HEK293 (cell line): ENCODE data around the gene MYOT.

Source experiments
- AEBP2 ChIP-seq: fragments of 450-650 bp; formaldehyde crosslinking; IDR thresholded peaks from 2 replicates; pipeline ENCODE4 v1.5.1; 2016; ENCODE audit warnings: missing biosample characterization, missing genetic modification characterization, borderline replicate concordance
- FEZF1 ChIP-seq: fragments of 450-650 bp; formaldehyde crosslinking; IDR thresholded peaks from 2 replicates; pipeline ENCODE4 v1.5.1; 2016; ENCODE audit warnings: missing biosample characterization, missing genetic modification characterization
- GLI4 ChIP-seq: fragments of 450-650 bp; formaldehyde crosslinking; IDR thresholded peaks from 2 replicates; pipeline ENCODE4 v1.5.1; 2016; ENCODE audit warnings: missing biosample characterization, missing genetic modification characterization
- GLIS1 ChIP-seq: fragments of 450-650 bp; formaldehyde crosslinking; IDR thresholded peaks from 2 replicates; pipeline ENCODE4 v1.5.1; 2016; ENCODE audit warnings: missing biosample characterization, missing genetic modification characterization
- KLF16 ChIP-seq: fragments of 450-650 bp; formaldehyde crosslinking; IDR thresholded peaks from 2 replicates; pipeline ENCODE4 v1.5.1; 2017; ENCODE audit warnings: missing biosample characterization, missing genetic modification characterization
- KLF9 ChIP-seq: fragments of 450-650 bp; formaldehyde crosslinking; IDR thresholded peaks from 2 replicates; pipeline ENCODE4 v1.5.1; 2016; ENCODE audit warnings: missing biosample characterization, missing genetic modification characterization, low read depth
- MEIS1 ChIP-seq: sonication (generic); formaldehyde crosslinking; IDR thresholded peaks from 2 replicates; pipeline ENCODE4 v1.8.1; 2022; ENCODE audit warnings: missing genetic modification reagents, mild to moderate bottlenecking, borderline replicate concordance
- PBX3 ChIP-seq: sonication (generic); formaldehyde crosslinking; IDR thresholded peaks from 2 replicates; pipeline ENCODE4 v1.8.1; 2022; ENCODE audit warnings: mild to moderate bottlenecking, moderate library complexity, missing genetic modification reagents
- REST ChIP-seq: fragments of 450-650 bp; formaldehyde crosslinking; IDR thresholded peaks from 2 replicates; pipeline ENCODE4 v1.5.1; 2016; ENCODE audit warnings: missing biosample characterization, missing genetic modification characterization
- ZNF10 ChIP-seq: fragments of 450-650 bp; formaldehyde crosslinking; IDR thresholded peaks from 2 replicates; pipeline ENCODE4 v1.5.1; 2017; ENCODE audit warnings: missing biosample characterization, missing genetic modification characterization
- ZNF148 ChIP-seq: fragments of 450-650 bp; formaldehyde crosslinking; IDR thresholded peaks from 2 replicates; pipeline ENCODE4 v1.5.0; 2017; ENCODE audit warnings: missing biosample characterization, missing genetic modification characterization, borderline replicate concordance
- ZNF184 ChIP-seq: fragments of 450-650 bp; IDR thresholded peaks from 2 replicates; pipeline ENCODE4 v1.5.1; 2018; ENCODE audit warnings: missing biosample characterization, mild to moderate bottlenecking, missing genetic modification characterization
- ZNF274 ChIP-seq, 2 experiments: fragments of 200-500 bp in 1 of 2; fragments of 450-650 bp in 1 of 2; sonication (Bioruptor generic) in 1 of 2; formaldehyde crosslinking in 1 of 2; IDR thresholded peaks; 2 replicates each; pipeline versions ENCODE4 v1.5.1 to v1.6.1; 2014 to 2016; ENCODE audit warnings: borderline replicate concordance in 1 of 2, inconsistent platforms in 1 of 2, low read length in 1 of 2, missing biosample characterization in 1 of 2, missing genetic modification characterization in 1 of 2
- ZNF280C ChIP-seq: fragments of 450-650 bp; formaldehyde crosslinking; IDR thresholded peaks from 2 replicates; pipeline ENCODE4 v1.5.1; 2016; ENCODE audit warnings: missing biosample characterization, missing genetic modification characterization
- ZNF510 ChIP-seq: fragments of 450-650 bp; formaldehyde crosslinking; IDR thresholded peaks from 2 replicates; pipeline ENCODE4 v1.5.1; 2018; ENCODE audit warnings: mild to moderate bottlenecking, missing genetic modification characterization, missing biosample characterization; ENCODE audit not compliant: insufficient replicate concordance
- ZNF548 ChIP-seq: fragments of 450-650 bp; formaldehyde crosslinking; IDR thresholded peaks from 2 replicates; pipeline ENCODE4 v1.5.1; 2016; ENCODE audit warnings: missing biosample characterization, missing genetic modification characterization
- ZNF549 ChIP-seq: fragments of 450-650 bp; IDR thresholded peaks from 2 replicates; pipeline ENCODE4 v1.5.1; 2018; ENCODE audit warnings: missing biosample characterization, missing genetic modification characterization, mild to moderate bottlenecking, inconsistent platforms, moderate library complexity
- ZNF664 ChIP-seq: fragments of 450-650 bp; formaldehyde crosslinking; IDR thresholded peaks from 2 replicates; pipeline ENCODE4 v1.5.1; 2016; ENCODE audit warnings: missing biosample characterization, missing genetic modification characterization
- TF ChIP-seq, protein P1 (sequence below): fragments of 450-650 bp; formaldehyde crosslinking; IDR thresholded peaks from 2 replicates; pipeline ENCODE4 v1.5.1; 2016; ENCODE audit warnings: missing biosample characterization, missing genetic modification characterization
- TF ChIP-seq, protein P2 (sequence below): fragments of 450-650 bp; formaldehyde crosslinking; IDR thresholded peaks from 2 replicates; pipeline ENCODE4 v1.5.1; 2016; ENCODE audit warnings: missing biosample characterization, missing genetic modification characterization, low read depth

MYOT gene

DNA sequence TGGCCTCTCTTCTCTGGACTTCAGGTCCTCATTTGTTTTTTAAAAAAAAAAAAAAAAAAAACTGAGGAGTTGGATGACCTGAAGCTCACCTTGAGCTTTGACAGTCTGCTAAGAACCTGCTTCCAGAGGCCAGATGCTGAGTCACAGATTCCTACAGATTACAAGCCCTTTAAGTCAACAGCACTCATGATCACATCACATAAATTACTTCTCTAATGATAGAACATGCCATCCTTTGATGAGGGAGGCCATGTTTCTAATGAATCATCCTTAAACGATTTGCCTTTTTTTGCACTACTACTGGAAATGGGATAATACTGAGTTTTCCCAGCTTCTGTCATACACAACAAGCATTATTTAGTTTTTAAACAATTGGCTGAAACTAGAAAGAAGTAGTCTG is 34.2 kb upstream of the MYOT start (continued):
- TF ChIP-seq, protein P1, sequence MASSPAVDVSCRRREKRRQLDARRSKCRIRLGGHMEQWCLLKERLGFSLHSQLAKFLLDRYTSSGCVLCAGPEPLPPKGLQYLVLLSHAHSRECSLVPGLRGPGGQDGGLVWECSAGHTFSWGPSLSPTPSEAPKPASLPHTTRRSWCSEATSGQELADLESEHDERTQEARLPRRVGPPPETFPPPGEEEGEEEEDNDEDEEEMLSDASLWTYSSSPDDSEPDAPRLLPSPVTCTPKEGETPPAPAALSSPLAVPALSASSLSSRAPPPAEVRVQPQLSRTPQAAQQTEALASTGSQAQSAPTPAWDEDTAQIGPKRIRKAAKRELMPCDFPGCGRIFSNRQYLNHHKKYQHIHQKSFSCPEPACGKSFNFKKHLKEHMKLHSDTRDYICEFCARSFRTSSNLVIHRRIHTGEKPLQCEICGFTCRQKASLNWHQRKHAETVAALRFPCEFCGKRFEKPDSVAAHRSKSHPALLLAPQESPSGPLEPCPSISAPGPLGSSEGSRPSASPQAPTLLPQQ (tag by site-specific recombination): peak; percentile 68
- no peak for TF ChIP-seq KLF16 (tag by site-specific recombination)
- TF ChIP-seq ZNF10 (tag by site-specific recombination): no peak
- no peak for TF ChIP-seq KLF9 (tag by site-specific recombination)
- TF ChIP-seq MEIS1 (CRISPR knock-in tag): peak; percentile 73; the same call in 1 of the 2 replicates
- no peak for TF ChIP-seq PBX3 (CRISPR knock-in tag)
- TF ChIP-seq ZNF664 (tag by site-specific recombination): peak; percentile 95
- no peak for TF ChIP-seq AEBP2
- TF ChIP-seq ZNF274 (IDR thresholded peaks at IDR 0.05; ENCODE audit: low read length): no peak
- TF ChIP-seq ZNF274 (tag by site-specific recombination; IDR thresholded peaks at IDR 0.05; ENCODE audit: borderline replicate concordance): no peak
- no peak for TF ChIP-seq REST (tag by site-specific recombination)
- no peak for TF ChIP-seq GLI4
- TF ChIP-seq ZNF510: no peak
- TF ChIP-seq ZNF148 (tag by site-specific recombination): peak; percentile 79; the same call in 1 of the 2 replicates
- no peak for TF ChIP-seq ZNF548 (tag by site-specific recombination)
- no peak for TF ChIP-seq ZNF280C (tag by site-specific recombination)
- TF ChIP-seq FEZF1 (tag by site-specific recombination): peak; percentile 92
- TF ChIP-seq ZNF184: no peak; the same call in 1 of the 2 replicates
- TF ChIP-seq GLIS1 (tag by site-specific recombination): peak; percentile 42
- TF ChIP-seq, protein P2, sequence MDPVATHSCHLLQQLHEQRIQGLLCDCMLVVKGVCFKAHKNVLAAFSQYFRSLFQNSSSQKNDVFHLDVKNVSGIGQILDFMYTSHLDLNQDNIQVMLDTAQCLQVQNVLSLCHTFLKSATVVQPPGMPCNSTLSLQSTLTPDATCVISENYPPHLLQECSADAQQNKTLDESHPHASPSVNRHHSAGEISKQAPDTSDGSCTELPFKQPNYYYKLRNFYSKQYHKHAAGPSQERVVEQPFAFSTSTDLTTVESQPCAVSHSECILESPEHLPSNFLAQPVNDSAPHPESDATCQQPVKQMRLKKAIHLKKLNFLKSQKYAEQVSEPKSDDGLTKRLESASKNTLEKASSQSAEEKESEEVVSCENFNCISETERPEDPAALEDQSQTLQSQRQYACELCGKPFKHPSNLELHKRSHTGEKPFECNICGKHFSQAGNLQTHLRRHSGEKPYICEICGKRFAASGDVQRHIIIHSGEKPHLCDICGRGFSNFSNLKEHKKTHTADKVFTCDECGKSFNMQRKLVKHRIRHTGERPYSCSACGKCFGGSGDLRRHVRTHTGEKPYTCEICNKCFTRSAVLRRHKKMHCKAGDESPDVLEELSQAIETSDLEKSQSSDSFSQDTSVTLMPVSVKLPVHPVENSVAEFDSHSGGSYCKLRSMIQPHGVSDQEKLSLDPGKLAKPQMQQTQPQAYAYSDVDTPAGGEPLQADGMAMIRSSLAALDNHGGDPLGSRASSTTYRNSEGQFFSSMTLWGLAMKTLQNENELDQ: no peak
- TF ChIP-seq ZNF549 (tag by site-specific recombination): no peak
